ENCODE results near the gene OR7G1.

GRCh38 chr19:9115307-9115813, at the start of gene OR7G1:
- TF ChIP-seq, protein P1, sequence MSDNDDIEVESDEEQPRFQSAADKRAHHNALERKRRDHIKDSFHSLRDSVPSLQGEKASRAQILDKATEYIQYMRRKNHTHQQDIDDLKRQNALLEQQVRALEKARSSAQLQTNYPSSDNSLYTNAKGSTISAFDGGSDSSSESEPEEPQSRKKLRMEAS (IDR thresholded peaks at IDR 0.05) = no peak
- TF ChIP-seq HDAC6 (IDR thresholded peaks at IDR 0.05; ENCODE audit: low read depth, low read length) (no peak), HDAC2 (IDR thresholded peaks at IDR 0.05; ENCODE audit: borderline replicate concordance in 1 of 2, low read depth in 2 of 2, low read length in 2 of 2) (no peak), CBX8 (IDR thresholded peaks at IDR 0.05; ENCODE audit: borderline replicate concordance, low read depth, low read length) (no peak), YY1 (IDR thresholded peaks at IDR 0.05; ENCODE audit: low read depth, low read length) (no peak), EZH2 (IDR thresholded peaks at IDR 0.05; ENCODE audit: low read depth, low read length, severe bottlenecking) (no peak), POLR2A (IDR thresholded peaks at IDR 0.05; ENCODE audit: control extremely low read depth in 1 of 2, low read depth in 2 of 2, low read length in 2 of 2) (no peak)
- TF ChIP-seq, protein P2, sequence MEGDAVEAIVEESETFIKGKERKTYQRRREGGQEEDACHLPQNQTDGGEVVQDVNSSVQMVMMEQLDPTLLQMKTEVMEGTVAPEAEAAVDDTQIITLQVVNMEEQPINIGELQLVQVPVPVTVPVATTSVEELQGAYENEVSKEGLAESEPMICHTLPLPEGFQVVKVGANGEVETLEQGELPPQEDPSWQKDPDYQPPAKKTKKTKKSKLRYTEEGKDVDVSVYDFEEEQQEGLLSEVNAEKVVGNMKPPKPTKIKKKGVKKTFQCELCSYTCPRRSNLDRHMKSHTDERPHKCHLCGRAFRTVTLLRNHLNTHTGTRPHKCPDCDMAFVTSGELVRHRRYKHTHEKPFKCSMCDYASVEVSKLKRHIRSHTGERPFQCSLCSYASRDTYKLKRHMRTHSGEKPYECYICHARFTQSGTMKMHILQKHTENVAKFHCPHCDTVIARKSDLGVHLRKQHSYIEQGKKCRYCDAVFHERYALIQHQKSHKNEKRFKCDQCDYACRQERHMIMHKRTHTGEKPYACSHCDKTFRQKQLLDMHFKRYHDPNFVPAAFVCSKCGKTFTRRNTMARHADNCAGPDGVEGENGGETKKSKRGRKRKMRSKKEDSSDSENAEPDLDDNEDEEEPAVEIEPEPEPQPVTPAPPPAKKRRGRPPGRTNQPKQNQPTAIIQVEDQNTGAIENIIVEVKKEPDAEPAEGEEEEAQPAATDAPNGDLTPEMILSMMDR (IDR thresholded peaks at IDR 0.05; ENCODE audit: control extremely low read depth in 1 of 3, insufficient read depth in 1 of 3, low read depth in 1 of 3, low read length in 3 of 3) = no peak

Data from H1 (cell line).